Heart right ventricle (tissue), 16 donors: ENCODE measurements around the gene CHST11. TPM values are rescaled to one million over a fixed set of nuclear protein-coding genes. Genes with fewer than 3 reads are reported as not detected.
A peak's percentile ranks its signal among the peaks of the same experiment; 100 is the strongest.

Source experiments
- ATAC-seq, 8 donors: fragments of 200-7000 bp; cut with Tn5 transposase; one replicate each; pipeline ENCODE4 v1.9.1; 2020; ENCODE audit warnings: mild to moderate bottlenecking in 8 of 8, moderate library complexity in 8 of 8, moderate number of reproducible peaks in 1 of 8
- DNase-seq, 2 donors: peaks; one replicate each; pipeline ENCODE4 v3.0.0-alpha.2; 2020
- H3K27ac ChIP-seq, 10 donors: fragments of 200-600 bp; sonication (generic) in 2 of 10; one replicate each; pipeline versions ENCODE4 v1.5.0 to v1.8.0; 2020 to 2022; ENCODE audit warnings: mild to moderate bottlenecking in 3 of 10
- H3K27me3 ChIP-seq, 7 donors: fragments of 200-600 bp; one replicate each; pipeline ENCODE4 v1.8.0; 2021 to 2022; ENCODE audit warnings: mild to moderate bottlenecking in 2 of 7
- H3K36me3 ChIP-seq, 9 donors: fragments of 200-600 bp; sonication (generic) in 1 of 9; one replicate each; pipeline versions ENCODE4 v1.5.0 to v1.8.0; 2020 to 2022; ENCODE audit warnings: mild to moderate bottlenecking in 2 of 9
- H3K4me1 ChIP-seq, 9 donors: fragments of 200-600 bp; sonication (generic) in 1 of 9; one replicate each; pipeline versions ENCODE4 v1.5.0 to v1.8.0; 2020 to 2022; ENCODE audit warnings: mild to moderate bottlenecking in 4 of 9
- H3K4me3 ChIP-seq, 10 donors: fragments of 200-600 bp; sonication (generic) in 2 of 10; one replicate each; pipeline versions ENCODE4 v1.5.0 to v1.8.0; 2020 to 2022; ENCODE audit warnings: mild to moderate bottlenecking in 7 of 10, moderate library complexity in 2 of 10
- H3K9me3 ChIP-seq, 11 donors: fragments of 200-600 bp in 10 of 11; sonication (generic) in 2 of 11; one replicate each; pipeline versions ENCODE4 v1.5.0 to v1.8.0; 2013 to 2022; ENCODE audit warnings: mild to moderate bottlenecking in 2 of 11, control low read depth in 1 of 11, moderate library complexity in 1 of 11
- WGBS, 2 donors: extraction: QIAGEN DNeasy Blood & Tissue Kit; methylation state at CpG; one replicate each; pipeline ENCODE4 v1.1.7; 2013; ENCODE audit warnings: inconsistent platforms in 1 of 2; 5-methylcytosine and 5-hydroxymethylcytosine counted together
- intact Hi-C, 10 donors: fragments of 100-400 bp; cut with DNase I; formaldehyde crosslinking; loops; one replicate each; pipeline versions ENCODE4 v1.11.1 to v1.14.2; 2022
- polyA plus RNA-seq, 2 donors: library from polyadenylated mRNA; stranded (reverse); fragments of 200-250 nt; gene quantifications; one replicate each; pipeline ENCODE4 v1.2.3, GENCODE V29; 2013
- total RNA-seq, 10 donors: library from RNA; stranded (reverse); fragmentation: NEBNext Ultra II Directional in 3 of 10; extraction: Animal tissue kit (Norgen Biotek cat#: 25700) in 3 of 10; gene quantifications; one replicate each; pipeline versions ENCODE4 v1.2.1 to v1.2.4, GENCODE V29; 2021 to 2023
- TF ChIP-seq, protein P1 (sequence below), 9 donors: fragments of 200-600 bp; sonication (generic) in 2 of 9; IDR thresholded peaks; one replicate each; pipeline versions ENCODE4 v1.5.0 to v1.8.0; 2021 to 2022; ENCODE audit warnings: antibody characterized with exemption in 9 of 9, mild to moderate bottlenecking in 5 of 9, moderate library complexity in 1 of 9
- donor health status: Arrhythmogenic right ventricular cardiomyopathy.
- donor health status: ischemic (EF 13 %, LVEDD 7.1; RV severe dilation, severe dysfunction).
- donor health status: healthy with polysubstance abuse.
- donor health status: DM: no; HTN: yes; CAD: no.
- donor health status: DM: no; HTN: no; CAD: no.
- donor health status: ischemic (EF 25% LVEDD 6.9; RV normal size, moderate dysfunction).
- donor health status: ischemic (EF 25% LVEDD 5.7; RV mildly dilated, moderate dysfunction).
- donor health status: healthy.
- donor health status: DM: yes; HTN: yes; CAD: no.
- donor health status: Ischemic cardiomyopathy.
- donor health status: ischemic (EF 35%, LVEDD 5.7; RV mildly dilated, moderate dysfunction).
- donor health status: nonischemic (EF 11% LVEDD 7.7; RV severe dilation, severe dysfunction).
- donor health status: DM: yes; HTN: yes; CAD: no.
- donor health status: PGD.
- donor health status: ischemic (EF 29% LVEDD 5.4; RV normal size, mild dysfunction).
- donor health status: nonischemic (EF 23%, LVEDD 6.1; RV moderate dilation, normal function).

Gene CHST11
- total and polyA plus RNA-seq, 12 donors, result 1.1 to 12.7 (median 4.3) TPM

DNA sequence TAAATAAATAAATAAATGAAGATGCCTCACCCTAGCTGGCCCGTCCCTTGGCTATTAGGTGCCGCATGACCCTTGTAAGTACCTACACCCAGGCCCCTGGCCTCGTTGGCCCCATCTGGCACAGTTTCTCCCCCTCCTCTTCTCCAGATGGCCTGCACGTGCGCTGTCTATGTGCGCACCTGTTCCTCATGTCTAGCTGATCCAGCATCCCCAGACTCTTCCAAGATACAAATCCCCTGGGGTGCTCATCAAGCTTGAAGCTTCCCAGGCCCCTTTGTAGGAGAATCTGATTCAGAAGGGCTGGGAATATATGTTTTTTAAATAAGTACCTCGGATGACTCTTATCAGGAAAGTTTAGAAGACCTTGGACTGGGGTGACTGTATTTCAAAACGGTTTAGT is 133.3 kb downstream of the CHST11 start:
- no peaks in the 10 kb centered on the region for H3K36me3 ChIP-seq

DNA sequence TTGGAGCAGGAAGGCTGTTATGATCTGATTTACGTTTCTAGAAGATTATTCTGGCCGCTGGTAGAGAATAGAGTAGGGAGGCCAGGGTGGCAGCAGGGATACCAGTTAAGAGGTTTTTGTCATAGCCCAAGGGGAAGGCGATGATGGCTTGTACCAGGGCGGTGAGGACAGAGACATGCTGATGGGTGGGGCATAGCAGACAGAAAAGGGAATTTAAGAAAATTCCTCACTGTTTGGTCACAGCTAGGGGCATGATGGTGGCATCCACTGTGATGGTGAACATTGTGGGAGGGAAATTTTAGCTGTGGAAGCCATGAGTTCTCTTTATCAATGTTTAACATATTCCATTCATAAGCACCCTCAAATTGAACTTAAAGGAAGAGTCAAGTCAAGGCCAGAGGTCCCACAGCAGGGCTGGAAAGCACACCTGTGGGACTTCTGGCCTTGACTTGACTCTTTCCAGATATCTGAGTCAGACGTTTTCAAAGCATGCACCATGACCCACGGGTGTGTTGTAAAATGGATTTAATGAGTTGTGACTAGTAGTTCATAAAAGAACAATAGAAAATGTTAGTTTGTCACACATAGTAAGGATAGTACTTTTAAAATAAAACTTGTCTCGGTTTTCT is 134.6 kb downstream of the CHST11 start:
- H3K9me3 ChIP-seq, result no peaks in the 10 kb centered on the region
- H3K36me3 ChIP-seq, result no peaks in the 10 kb centered on the region
- intact Hi-C loops, result no loop called here
- WGBS, 2 donors, result 76% methylated on average over 7 of the region's 7 CpGs
- H3K27me3 ChIP-seq, result no peaks in the 10 kb centered on the region
- no peak overlapping the region for H3K27ac ChIP-seq
- ATAC-seq, result no peak
- TF ChIP-seq, protein P1, sequence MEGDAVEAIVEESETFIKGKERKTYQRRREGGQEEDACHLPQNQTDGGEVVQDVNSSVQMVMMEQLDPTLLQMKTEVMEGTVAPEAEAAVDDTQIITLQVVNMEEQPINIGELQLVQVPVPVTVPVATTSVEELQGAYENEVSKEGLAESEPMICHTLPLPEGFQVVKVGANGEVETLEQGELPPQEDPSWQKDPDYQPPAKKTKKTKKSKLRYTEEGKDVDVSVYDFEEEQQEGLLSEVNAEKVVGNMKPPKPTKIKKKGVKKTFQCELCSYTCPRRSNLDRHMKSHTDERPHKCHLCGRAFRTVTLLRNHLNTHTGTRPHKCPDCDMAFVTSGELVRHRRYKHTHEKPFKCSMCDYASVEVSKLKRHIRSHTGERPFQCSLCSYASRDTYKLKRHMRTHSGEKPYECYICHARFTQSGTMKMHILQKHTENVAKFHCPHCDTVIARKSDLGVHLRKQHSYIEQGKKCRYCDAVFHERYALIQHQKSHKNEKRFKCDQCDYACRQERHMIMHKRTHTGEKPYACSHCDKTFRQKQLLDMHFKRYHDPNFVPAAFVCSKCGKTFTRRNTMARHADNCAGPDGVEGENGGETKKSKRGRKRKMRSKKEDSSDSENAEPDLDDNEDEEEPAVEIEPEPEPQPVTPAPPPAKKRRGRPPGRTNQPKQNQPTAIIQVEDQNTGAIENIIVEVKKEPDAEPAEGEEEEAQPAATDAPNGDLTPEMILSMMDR (IDR thresholded peaks at IDR 0.05), result no peak
- DNase-seq, result no peak
- no peak overlapping the region for H3K4me3 ChIP-seq
- peaks cover 0 to 26% (median 0%) of the 10 kb centered on the region in 9 donors for H3K4me1 ChIP-seq

More for the DNA sequence above, 133.3 kb downstream of the CHST11 start:
- TF ChIP-seq, protein P1 (IDR thresholded peaks at IDR 0.05), result no peak
- Histone ChIP-seq H3K4me3 (no peak overlapping the region), H3K27me3 (no peaks in the 10 kb centered on the region), H3K27ac (no peak overlapping the region), H3K9me3 (no peaks in the 10 kb centered on the region), H3K4me1 (peaks cover 0 to 13% (median 0%) of the 10 kb centered on the region in 9 donors)
- WGBS, 2 donors, result 85 to 87% methylated on average over 8 of the region's 8 CpGs
- intact Hi-C loops, result no loop called here
- no peak for ATAC-seq
- DNase-seq, result no peak

DNA sequence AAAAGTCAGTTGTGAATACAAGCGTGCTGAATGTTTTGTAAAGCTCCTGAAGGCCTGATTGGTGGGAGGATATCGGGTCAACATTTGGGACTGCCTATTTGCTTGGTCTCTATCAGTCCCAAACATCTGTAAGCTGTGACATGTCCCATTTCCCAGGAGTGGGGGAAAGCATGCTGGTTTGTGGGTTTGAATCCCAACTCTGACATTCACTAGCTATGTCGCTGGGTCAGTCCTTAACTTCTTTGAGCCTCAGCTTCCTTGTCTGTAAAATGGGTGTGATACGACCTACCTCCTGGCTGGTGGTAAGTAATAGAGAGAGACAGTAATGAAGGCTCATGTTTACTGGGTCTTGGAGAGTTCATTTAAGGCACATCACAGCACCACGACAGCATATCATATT is 136.7 kb downstream of the CHST11 start:
- H3K36me3 ChIP-seq, result no peaks in the 10 kb centered on the region
- H3K4me3 ChIP-seq, result no peak overlapping the region
- ATAC-seq (no peak), DNase-seq (no peak)
- H3K4me1 ChIP-seq, result peaks cover 0 to 36% (median 8%) of the 10 kb centered on the region in 9 donors
- no peak overlapping the region for H3K27ac ChIP-seq
- 79 to 80% methylated on average over 5 of the region's 5 CpGs for WGBS, 2 donors
- intact Hi-C loops, result no loop called here
- no peaks in the 10 kb centered on the region for H3K27me3 ChIP-seq
- TF ChIP-seq, protein P1 (IDR thresholded peaks at IDR 0.05), result no peak
- H3K9me3 ChIP-seq, result no peaks in the 10 kb centered on the region

DNA sequence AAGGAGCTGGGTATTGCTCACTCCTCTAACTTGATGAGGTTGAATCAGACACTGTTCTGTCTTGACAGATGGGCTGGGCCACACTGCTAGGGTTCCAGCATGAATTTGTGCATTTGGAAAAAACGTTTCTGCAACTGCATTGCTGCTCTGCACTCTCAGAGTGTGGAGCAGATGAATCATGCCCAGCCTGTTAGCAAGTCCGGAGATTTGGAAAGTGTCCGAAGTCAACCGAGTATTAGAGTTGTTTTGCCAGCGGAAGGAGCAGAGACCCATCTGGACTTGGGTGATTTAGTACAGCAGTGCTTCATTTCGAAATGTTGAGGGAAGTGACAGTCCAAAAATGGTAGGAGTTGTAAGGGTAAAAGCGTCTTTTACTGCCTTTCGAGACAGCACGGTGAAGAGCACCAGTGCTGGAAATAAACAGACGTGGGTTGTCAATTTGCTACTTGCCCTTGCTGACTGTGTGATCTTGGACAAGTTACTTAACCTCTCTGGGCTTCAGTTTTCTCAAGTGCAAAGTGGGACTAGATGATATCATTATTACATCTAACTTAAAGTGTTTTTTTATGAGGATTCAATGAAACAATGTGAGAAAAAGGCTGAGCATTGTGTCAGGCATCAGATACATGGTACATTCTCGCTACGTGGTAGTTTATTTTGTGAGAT is 139.5 kb downstream of the CHST11 start:
- H3K27ac ChIP-seq, result peak overlapping the region in 1 of 10 donors; percentile 43

More for the DNA sequence above, 139.5 kb downstream of the CHST11 start:
- Histone ChIP-seq H3K36me3 (no peaks in the 10 kb centered on the region), H3K4me1 (peaks cover 0 to 57% (median 14%) of the 10 kb centered on the region in 9 donors), H3K4me3 (no peak overlapping the region), H3K27me3 (no peaks in the 10 kb centered on the region), H3K9me3 (no peaks in the 10 kb centered on the region)
- TF ChIP-seq, protein P1 (IDR thresholded peaks at IDR 0.05), result no peak
- ATAC-seq, result peak; percentile 62 to 87 (median 72)
- peak in 1 of 2 donors; percentile 41 for DNase-seq
- 64 to 75% methylated on average over 12 of the region's 12 CpGs for WGBS, 2 donors
- intact Hi-C loops, result no loop called here
